Stimulated activated CD4-positive, alpha-beta T cell treated with anti-CD3 and anti-CD28 coated beads, Interleukin-12 subunit alpha, Interleukin-12 subunit beta, amount 100 ng/mL, for 48 hours (primary cell): ENCODE results near the gene DENND6B.

Source experiments
- DNase-seq, 3 donors: peaks; one replicate each; pipeline ENCODE4 v3.0.0-alpha.2; 2020; ENCODE audit warnings: low read depth in 2 of 3, low spot score in 1 of 3

Gene DENND6B

GRCh38 chr22:50316114-50317065, 10.4 kb downstream of the DENND6B start:
- DNase-seq: no peak

GRCh38 chr22:50315289-50316113, 11.3 kb downstream of the DENND6B start:
- no peak for DNase-seq

GRCh38 chr22:50314455-50315288, 12.1 kb downstream of the DENND6B start:
- peak; percentile 56 to 66 (median 66) for DNase-seq

- DNase-seq: no peak
Observed at GRCh38 chr22:50314081-50314454, 12.7 kb downstream of the DENND6B start.

GRCh38 chr22:50313600-50313999, 13.2 kb downstream of the DENND6B start:
- no peak for DNase-seq

GRCh38 chr22:50313021-50313420, 13.8 kb downstream of the DENND6B start:
- DNase-seq: no peak

GRCh38 chr22:50312371-50312770, 14.4 kb downstream of the DENND6B start:
- DNase-seq: no peak

- no peak for DNase-seq
Observed at GRCh38 chr22:50311606-50312351, 15.0 kb downstream of the DENND6B start.

GRCh38 chr22:50310949-50311444, 15.8 kb downstream of the DENND6B start:
- DNase-seq: no peak

- no peak for DNase-seq
Observed at GRCh38 chr22:50310031-50310722, 16.6 kb downstream of the DENND6B start.

GRCh38 chr22:50309601-50309991, 17.2 kb downstream of the DENND6B start:
- no peak for DNase-seq

GRCh38 chr22:50308986-50309600, 17.7 kb downstream of the DENND6B start:
- DNase-seq: no peak

- DNase-seq: no peak
Observed at GRCh38 chr22:50308597-50308935, 18.2 kb downstream of the DENND6B start.

GRCh38 chr22:50307890-50308596, 18.8 kb downstream of the DENND6B start:
- no peak for DNase-seq

GRCh38 chr22:50306753-50307749, 19.8 kb downstream of the DENND6B start, which contains the start of gene PLXNB2:
Gene PLXNB2 (minus strand): TSS chr22:50307646. CDS start chr22:50290584, 17,062 bp downstream.
- peak in 1 of 3 donors; percentile 26 for DNase-seq

- DNase-seq: no peak
Observed at GRCh38 chr22:50305923-50306566, 20.8 kb downstream of the DENND6B start.

GRCh38 chr22:50305393-50305922, 21.4 kb downstream of the DENND6B start:
- no peak for DNase-seq
